ENCODE data around the gene ADGRB2.

ADGRB2 gene

DNA sequence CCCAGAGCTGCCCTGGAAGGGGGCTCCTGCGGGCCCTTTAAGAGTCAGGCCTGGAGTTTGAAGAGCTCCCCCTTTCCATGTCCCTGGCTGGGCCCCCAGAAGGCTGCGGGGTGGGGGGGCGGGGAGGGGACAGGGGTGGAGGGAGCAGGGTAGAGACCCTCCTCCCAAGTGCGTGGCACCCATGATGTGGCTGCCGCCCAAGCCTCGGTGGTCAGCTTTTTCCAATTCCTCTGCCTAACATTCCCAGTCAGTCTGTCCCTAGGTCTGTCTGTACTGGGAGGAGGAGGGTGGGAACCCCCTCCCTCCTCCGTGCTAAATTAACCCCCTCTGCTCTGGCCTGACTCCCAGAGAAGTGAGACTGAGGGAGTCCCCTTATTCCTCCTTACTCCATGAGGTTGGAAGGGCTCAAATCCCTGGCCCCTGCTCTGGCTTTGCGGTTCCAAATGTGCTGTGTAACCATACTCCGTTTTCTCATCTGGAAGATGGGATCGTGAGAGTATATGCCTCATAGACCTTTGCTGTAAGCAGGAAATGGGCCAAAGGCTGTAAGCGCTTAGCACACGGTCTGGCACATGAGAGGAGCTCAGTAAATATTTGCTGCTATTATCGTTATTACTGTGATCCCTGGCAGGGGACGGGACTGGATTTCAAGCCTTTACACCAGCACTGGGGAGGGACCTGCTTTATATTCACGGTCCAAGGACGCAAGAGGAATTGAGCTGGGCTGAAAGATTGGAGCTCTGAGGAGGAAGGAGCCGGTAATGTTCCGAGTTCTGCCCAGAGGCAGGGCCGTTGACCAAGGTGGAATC is 59.7 kb downstream of the ADGRB2 start:
- peak overlapping the region; percentile 62 for H3K4me3 ChIP-seq (ENCODE audit: low read depth, low read length)
- TF ChIP-seq, protein P1, sequence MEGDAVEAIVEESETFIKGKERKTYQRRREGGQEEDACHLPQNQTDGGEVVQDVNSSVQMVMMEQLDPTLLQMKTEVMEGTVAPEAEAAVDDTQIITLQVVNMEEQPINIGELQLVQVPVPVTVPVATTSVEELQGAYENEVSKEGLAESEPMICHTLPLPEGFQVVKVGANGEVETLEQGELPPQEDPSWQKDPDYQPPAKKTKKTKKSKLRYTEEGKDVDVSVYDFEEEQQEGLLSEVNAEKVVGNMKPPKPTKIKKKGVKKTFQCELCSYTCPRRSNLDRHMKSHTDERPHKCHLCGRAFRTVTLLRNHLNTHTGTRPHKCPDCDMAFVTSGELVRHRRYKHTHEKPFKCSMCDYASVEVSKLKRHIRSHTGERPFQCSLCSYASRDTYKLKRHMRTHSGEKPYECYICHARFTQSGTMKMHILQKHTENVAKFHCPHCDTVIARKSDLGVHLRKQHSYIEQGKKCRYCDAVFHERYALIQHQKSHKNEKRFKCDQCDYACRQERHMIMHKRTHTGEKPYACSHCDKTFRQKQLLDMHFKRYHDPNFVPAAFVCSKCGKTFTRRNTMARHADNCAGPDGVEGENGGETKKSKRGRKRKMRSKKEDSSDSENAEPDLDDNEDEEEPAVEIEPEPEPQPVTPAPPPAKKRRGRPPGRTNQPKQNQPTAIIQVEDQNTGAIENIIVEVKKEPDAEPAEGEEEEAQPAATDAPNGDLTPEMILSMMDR (conservative IDR thresholded peaks at IDR 0.05; ENCODE audit: low read depth, low read length) = no peak
- peak; percentile 71 for DNase-seq (ENCODE audit: low read depth)

DNA sequence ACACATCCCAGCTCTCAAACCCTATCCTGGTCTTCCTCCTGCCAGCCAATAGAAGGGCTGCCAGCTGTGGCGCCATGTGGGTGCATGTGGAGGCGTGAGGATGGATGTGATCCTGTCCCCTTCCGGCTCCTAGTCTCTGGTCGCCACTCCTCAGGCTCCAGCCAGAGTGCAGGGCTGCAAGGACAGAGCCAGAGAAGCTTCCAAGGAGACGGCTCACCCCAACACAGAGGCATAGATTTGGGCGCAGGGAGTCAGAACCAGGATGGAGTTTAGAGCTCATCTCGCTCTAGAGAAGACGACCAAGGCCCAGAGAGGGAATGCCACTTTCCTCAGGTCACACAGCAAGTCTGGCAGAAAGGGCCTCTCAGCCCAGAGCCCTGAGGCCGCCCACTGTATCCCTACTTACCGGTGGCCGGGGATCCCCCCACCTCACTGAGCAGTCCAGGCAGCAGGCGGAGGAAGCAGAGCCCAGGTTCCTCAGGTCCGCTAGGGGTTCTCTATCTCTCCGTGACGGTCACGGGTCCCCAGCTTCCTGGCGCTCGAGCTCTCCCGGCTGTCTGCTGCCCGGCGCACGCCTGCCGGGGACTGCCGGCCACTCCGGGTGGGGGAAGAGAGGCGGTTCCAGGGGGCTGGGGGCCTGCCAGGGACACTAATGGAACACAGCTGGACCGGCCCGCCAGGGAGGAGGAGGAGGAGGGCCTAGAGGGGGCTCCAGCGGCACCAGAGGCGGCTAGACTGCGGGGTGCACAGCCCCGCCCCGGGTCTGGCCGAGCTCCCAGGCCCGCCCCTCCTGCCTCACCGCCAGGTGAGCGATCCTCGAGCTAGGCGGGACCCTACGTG is 60.5 kb downstream of the ADGRB2 start, which contains the start of gene COL16A1:
Gene COL16A1, minus strand, starts transcription at position 587 of the 840 bp plus-strand sequence. CDS start 1,824 bp downstream, outside the sequence.
- DNase-seq (ENCODE audit: low read depth) = peak; percentile 38
- H3K4me3 ChIP-seq (ENCODE audit: low read depth, low read length) = peak within 1 kb of the TSS; percentile 62
- TF ChIP-seq, protein P1 (conservative IDR thresholded peaks at IDR 0.05; ENCODE audit: low read depth, low read length) = peak; percentile 12

DNA sequence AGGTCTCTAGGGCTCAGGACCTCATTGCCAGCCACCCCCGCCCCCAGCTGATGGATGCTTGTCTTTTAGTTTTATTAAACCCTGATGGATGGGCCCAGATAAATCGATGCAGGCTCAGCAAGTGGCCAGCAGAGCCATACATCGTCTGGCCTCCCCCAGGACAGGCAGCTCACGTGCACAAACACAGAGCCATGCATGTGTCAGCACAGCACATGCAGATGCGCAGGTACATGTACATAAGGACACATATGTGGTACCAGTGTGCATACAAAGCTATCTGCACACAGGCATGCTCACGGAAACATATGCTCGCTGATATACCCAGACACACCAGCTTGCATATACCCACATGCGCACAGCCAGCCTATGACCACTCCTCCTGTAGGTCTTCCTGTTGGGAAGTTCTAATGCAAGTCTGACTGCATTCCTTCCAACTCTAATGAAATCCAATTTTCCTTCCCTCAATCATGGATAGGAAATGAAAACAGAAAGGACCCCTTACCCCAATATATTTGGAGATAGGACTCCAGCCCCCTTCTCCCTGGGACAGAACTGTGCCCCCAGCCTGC is 61.2 kb downstream of the ADGRB2 start:
- DNase-seq (ENCODE audit: low read depth) = no peak
- peak overlapping the region; percentile 62 for H3K4me3 ChIP-seq (ENCODE audit: low read depth, low read length)
- TF ChIP-seq, protein P1 (conservative IDR thresholded peaks at IDR 0.05; ENCODE audit: low read depth, low read length) = no peak

DNA sequence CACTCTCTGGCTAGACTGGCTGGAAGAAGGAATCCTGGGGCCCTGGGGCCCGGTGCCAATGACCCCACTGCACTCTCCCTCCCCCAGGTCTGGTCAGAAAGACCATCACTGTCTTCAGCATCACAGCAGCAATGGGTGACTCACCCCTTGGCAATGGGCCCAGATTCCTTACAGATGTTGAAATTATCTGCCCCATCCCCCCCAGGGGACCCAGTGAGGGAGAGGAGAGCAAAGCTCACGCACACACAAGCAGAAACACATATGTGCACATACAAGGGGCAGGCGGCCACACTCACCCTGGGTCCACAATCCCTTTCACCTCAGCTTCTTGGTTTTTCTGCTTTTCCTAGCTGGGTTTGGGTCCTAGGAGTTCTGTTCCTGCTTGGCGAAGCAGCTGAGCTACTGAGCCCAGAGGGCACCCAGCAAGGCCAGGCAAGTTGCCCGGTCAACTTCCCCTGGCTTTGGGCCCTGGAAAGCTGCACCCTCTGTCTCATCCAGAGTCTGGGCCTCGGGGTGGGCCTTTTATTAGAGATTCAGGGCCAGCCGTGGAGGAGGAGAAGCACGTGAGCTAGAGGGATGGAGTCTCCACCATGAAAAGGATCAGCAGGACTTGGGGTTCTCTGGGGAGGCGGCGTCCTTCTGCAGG is 62.9 kb downstream of the ADGRB2 start:
- peak; percentile 98 for DNase-seq (ENCODE audit: low read depth)
- H3K4me3 ChIP-seq (ENCODE audit: low read depth, low read length) = no peak overlapping the region
- TF ChIP-seq, protein P1 (conservative IDR thresholded peaks at IDR 0.05; ENCODE audit: low read depth, low read length) = no peak

DNA sequence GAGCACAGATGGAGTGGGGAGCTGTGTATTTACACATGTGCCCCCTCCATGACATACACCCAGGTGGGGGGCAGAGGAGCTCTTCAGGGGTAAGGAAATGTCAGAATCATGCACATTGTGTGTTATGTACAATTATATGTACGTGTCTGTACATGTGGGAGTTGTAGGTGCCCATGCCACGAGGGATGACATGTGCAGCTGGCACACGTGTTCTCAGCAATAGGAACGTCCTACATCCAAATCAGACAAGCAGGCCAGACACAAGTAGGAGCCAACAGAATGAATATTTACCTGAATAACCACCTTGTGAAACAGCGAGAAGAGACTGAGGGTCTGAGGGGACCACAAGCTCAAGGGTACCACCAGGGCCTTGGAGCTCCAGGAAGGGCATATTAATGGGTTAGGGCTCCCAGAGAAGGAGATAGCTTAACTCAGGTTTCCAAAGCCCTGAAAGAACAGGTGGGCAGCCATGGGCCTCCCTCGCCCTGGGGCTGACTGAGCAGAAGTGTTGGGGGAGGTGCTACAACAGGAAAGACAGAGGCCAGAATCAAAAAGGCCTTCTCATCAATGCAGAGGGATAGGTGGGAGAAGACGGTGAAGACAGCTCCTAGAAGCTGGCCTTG is 63.6 kb downstream of the ADGRB2 start:
- H3K4me3 ChIP-seq (ENCODE audit: low read depth, low read length) = no peak overlapping the region
- TF ChIP-seq, protein P1 (conservative IDR thresholded peaks at IDR 0.05; ENCODE audit: low read depth, low read length) = no peak
- DNase-seq (ENCODE audit: low read depth) = no peak

DNA sequence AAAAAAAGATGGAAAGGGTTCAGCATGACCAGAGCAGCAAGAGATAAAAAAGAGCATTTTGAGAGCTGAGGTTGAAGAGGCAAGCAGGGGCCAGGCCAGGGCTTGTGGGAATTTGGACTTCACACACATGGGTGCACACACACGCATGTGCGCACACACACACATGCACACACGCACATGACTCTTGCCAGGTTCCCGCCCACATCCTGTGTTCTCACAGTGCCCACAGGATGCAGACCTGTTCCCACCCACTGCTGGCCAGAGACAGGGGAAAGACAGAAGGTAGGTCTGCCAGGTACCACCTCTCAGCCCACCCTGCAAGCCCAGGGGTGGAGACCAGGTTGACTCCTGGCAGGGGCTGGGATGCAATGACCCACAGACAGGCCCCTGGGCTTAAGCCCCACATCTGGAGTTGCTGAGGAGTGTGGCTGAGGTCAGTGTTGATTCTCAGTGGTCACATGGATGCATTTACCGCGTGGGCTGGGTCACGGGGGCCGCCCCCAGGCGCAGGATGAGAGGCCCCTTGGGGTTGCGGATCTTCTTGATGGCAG is 64.7 kb downstream of the ADGRB2 start:
- DNase-seq (ENCODE audit: low read depth) = no peak
- TF ChIP-seq, protein P1 (conservative IDR thresholded peaks at IDR 0.05; ENCODE audit: low read depth, low read length) = no peak
- no peak overlapping the region for H3K4me3 ChIP-seq (ENCODE audit: low read depth, low read length)
